GM12891 (cell line): ENCODE measurements around the gene FOXK2.

Source experiments
- PAX5 ChIP-seq: IDR thresholded peaks from 2 replicates; pipeline ENCODE4 v1.6.1; 2011; ENCODE audit warnings: low read length, moderate library complexity, mild to moderate bottlenecking; ENCODE audit not compliant: insufficient read depth, severe bottlenecking
- POLR2A ChIP-seq: IDR thresholded peaks from 2 replicates; pipeline ENCODE4 v1.6.1; 2011; ENCODE audit warnings: low read depth, low read length, control low read depth
- POLR2AphosphoS5 ChIP-seq: IDR thresholded peaks from 2 replicates; pipeline ENCODE4 v1.6.1; 2011; ENCODE audit warnings: low read depth, low read length, control low read depth
- POU2F2 ChIP-seq: IDR thresholded peaks from 2 replicates; pipeline ENCODE4 v1.6.1; 2011; ENCODE audit warnings: low read depth, mild to moderate bottlenecking, control low read depth, low read length, moderate library complexity
- SPI1 ChIP-seq: IDR thresholded peaks from 2 replicates; pipeline ENCODE4 v1.6.1; 2011; ENCODE audit warnings: low read depth, low read length, control low read depth
- TAF1 ChIP-seq: IDR thresholded peaks from 2 replicates; pipeline ENCODE4 v1.6.1; 2011; ENCODE audit warnings: low read depth, low read length, control low read depth

- TF ChIP-seq POLR2A: no peak
- TF ChIP-seq POLR2AphosphoS5: no peak
- no peak for TF ChIP-seq TAF1
- TF ChIP-seq PAX5: no peak
- TF ChIP-seq POU2F2: no peak
- no peak for TF ChIP-seq SPI1
Measured at GRCh38 chr17:82586576-82587233, 67.2 kb downstream of the FOXK2 start.
